PFSK-1 (cell line): ENCODE results near the gene MCMBP.

Experiments
- FOXP2 ChIP-seq: optimal IDR thresholded peaks from 2 replicates; pipeline ENCODE3; 2011; ENCODE audit warnings: borderline replicate concordance, control low read depth, inconsistent platforms; ENCODE audit not compliant: insufficient read depth; ENCODE audit errors: extremely low read length, extremely low read depth
- POLR2AphosphoS5 ChIP-seq: IDR thresholded peaks from 2 replicates; pipeline ENCODE4 v1.6.1; 2012; ENCODE audit warnings: low read depth, mild to moderate bottlenecking, control low read depth, low read length, moderate library complexity
- REST ChIP-seq, 2 experiments: IDR thresholded peaks; 2 replicates each; pipeline versions ENCODE4 v1.6.1 to v1.8.0; 2011 to 2012; ENCODE audit warnings: low read depth in 2 of 2, low read length in 2 of 2, control low read depth in 1 of 2, inconsistent platforms in 1 of 2, mild to moderate bottlenecking in 1 of 2, moderate library complexity in 1 of 2; ENCODE audit not compliant: insufficient read depth in 1 of 2
- SIN3A ChIP-seq: IDR thresholded peaks from 2 replicates; pipeline ENCODE4 v1.6.1; 2012; ENCODE audit warnings: mild to moderate bottlenecking, low read length, moderate library complexity, borderline replicate concordance; ENCODE audit not compliant: insufficient read depth
- TAF1 ChIP-seq: IDR thresholded peaks from 2 replicates; pipeline ENCODE4 v1.6.1; 2012; ENCODE audit warnings: low read length, control low read depth, borderline replicate concordance; ENCODE audit not compliant: insufficient read depth

Gene MCMBP

GRCh38 chr10:119812684-119813083 lies 60.0 kb downstream of the MCMBP start:
- TF ChIP-seq REST (IDR thresholded peaks at IDR 0.05; ENCODE audit: insufficient read depth in 1 of 2, low read depth in 2 of 2, low read length in 2 of 2) (no peak), POLR2AphosphoS5 (no peak), SIN3A (no peak), FOXP2 (no peak)

GRCh38 chr10:119811122-119811521 lies 61.5 kb downstream of the MCMBP start:
- no peak for TF ChIP-seq FOXP2
- TF ChIP-seq TAF1, result no peak
- TF ChIP-seq REST (IDR thresholded peaks at IDR 0.05; ENCODE audit: insufficient read depth in 1 of 2, low read depth in 2 of 2, low read length in 2 of 2), result no peak
- TF ChIP-seq POLR2AphosphoS5, result no peak

GRCh38 chr10:119807960-119808697 lies 64.5 kb downstream of the MCMBP start:
- TF ChIP-seq TAF1 (no peak), POLR2AphosphoS5 (no peak), SIN3A (no peak), REST (IDR thresholded peaks at IDR 0.05; ENCODE audit: insufficient read depth in 1 of 2, low read depth in 2 of 2, low read length in 2 of 2) (no peak), FOXP2 (no peak)

GRCh38 chr10:119806334-119807130 lies 66.1 kb downstream of the MCMBP start:
- TF ChIP-seq SIN3A, result no peak
- no peak for TF ChIP-seq REST (IDR thresholded peaks at IDR 0.05; ENCODE audit: insufficient read depth in 1 of 2, low read depth in 2 of 2, low read length in 2 of 2)
- no peak for TF ChIP-seq POLR2AphosphoS5
- TF ChIP-seq FOXP2, result no peak
- TF ChIP-seq TAF1, result no peak
